Measurements from ENCODE around the gene TRMT10C.
"Not testable (repeated sequence)": the region's sequence is repeated elsewhere in the genome, so short reads cannot be mapped to it uniquely, and the experiment has no call there.

TRMT10C gene

DNA sequence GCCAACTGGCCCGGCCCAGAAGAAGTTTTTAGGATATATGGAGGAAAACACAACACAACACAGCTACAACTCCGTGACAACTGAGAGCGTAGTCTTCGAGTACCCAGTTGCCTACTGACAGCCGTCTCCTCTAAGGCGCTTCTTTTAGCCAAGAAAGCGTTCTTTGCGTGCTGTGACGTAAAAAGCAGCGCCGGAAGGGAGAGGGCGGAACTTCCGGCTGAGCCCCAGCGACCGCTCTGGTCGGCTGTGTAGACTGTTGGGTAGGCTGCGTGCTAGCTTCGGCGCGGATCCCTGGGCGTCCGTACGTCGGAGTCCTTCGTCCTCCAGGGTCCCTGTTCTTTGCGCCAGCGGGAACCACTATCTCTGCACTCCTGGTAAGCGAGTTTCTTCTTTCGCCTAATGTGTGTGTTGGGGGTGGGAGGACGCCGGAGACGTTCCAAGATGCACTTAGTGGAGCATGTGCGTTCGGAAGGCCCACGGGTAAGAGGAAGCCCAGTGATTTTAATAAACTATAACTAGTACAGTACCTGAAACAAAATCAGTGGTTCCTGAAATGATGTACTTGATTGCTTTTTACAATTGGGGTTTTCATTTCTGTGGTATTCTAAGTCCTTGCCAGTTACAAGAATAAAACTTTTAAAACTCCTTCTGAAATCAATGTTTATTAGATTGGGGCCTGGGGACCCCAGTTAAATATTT lies at the start of gene TRMT10C:
TSS of gene TRMT10C (plus strand) at position 239 of the 699 bp plus-strand sequence. CDS start 2,914 bp downstream, outside the sequence.
- peak; percentile 77 to 85 (median 78) for DNase-seq (ENCODE audit: low read depth in 3 of 3, low spot score in 1 of 3)

DNA sequence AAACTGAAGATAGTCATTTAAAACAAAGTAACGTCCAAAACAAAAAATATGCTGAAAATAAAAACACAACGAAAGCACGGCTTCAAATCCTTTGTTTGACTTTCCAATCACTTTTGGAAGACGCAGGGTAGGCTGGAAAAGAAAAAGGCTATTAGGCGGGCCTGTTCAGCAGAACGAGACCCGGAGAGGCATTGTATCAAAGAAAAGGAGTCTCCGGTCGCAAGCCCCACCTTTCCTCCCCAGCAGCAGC lies 49.3 kb upstream of the TRMT10C start:
- no peak for DNase-seq (ENCODE audit: low read depth in 3 of 3, low spot score in 1 of 3)

DNA sequence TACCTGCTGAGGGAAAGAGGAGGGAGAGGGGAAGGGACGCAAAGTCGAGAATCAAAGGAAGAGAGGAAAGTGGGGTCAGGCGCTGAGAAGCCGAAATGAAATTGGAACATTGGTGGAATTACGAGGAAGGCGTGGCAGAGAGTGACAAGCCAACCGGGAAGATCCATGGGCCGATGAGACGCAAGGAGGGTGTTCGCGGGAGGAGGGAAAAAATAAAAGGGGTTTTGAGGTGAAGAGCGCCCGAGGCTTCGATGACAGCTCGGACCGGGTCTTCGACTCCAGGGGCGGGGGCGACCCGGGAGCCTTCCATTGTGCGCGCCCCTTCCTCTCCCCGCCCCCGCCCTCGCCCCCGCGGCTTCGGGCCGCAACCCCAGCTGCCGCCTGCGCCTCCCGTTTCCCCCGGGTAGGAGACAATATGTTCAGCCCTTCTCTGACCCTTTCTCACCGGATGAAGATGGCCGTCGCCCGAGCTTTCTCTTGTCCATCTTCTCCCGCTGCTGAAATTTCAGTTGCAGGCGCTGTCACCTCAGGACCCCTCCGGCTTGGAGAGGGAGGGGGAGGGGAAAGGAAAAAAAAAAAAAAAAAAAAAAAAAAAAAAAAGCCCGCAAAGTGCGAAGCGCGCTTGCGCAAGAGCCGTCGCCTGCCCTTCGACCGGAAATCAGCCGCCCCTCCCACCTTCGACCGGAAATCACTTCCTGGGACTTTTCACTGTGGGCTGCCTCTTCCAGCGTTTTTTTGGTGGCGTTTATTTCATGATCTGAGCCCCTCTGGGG lies 48.8 kb upstream of the TRMT10C start, which contains the start of gene SENP7:
TSS of gene SENP7 (minus strand) at position 567 of the 773 bp plus-strand sequence. CDS start at position 485, 82 bp downstream.
- DNase-seq (ENCODE audit: low read depth in 3 of 3, low spot score in 1 of 3) = peak; percentile 55 to 60 (median 58)

DNA sequence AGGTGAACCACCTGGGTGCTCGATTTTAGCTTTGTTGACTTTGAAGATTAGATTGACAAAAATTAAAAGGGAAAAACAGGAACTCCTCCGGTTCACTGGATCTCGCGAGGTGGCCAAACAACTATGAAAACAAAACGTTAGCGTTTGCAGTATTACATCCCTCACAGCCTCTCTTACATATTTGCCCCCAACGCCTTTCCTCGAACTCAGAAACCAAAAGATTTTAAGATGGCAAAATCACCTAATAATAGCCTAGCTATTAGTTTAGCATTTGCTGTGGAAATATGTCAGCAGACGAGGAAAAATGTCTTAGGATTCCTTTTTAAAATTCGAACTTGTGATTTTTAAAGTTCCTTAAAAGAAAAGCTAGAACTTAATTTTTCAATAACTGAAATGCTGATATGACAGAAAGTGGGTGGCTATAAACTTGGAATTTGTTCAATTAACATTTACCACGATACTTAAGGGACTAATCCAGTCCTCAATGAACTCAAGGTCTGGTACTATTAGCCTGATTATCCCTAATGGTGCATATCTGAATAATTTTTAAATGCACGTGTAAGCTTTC lies 48.2 kb upstream of the TRMT10C start:
- DNase-seq (ENCODE audit: low read depth in 3 of 3, low spot score in 1 of 3) = no peak

DNA sequence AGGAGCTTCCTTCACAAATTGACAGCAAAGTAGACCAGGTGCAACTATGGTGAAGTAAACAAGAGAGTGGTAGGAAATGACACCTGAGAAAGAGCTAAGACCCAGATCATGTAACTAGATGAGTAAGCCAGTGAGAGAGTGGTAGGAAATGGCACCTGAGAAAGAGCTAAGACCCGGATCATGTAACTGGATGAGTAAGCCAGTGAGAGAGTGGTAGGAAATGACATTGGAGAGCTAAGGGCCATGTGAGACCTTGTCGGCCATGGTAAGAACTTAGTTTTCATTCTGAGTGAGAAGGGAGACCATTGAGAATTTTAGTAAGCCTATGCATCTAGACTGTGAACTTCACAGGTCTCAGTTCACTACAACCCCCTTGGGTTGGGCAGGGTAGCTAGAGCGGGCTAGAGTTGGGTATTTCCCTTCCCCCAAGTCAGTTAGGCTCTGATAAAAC lies 43.2 kb upstream of the TRMT10C start:
- no peak for DNase-seq (ENCODE audit: low read depth in 3 of 3, low spot score in 1 of 3)

DNA sequence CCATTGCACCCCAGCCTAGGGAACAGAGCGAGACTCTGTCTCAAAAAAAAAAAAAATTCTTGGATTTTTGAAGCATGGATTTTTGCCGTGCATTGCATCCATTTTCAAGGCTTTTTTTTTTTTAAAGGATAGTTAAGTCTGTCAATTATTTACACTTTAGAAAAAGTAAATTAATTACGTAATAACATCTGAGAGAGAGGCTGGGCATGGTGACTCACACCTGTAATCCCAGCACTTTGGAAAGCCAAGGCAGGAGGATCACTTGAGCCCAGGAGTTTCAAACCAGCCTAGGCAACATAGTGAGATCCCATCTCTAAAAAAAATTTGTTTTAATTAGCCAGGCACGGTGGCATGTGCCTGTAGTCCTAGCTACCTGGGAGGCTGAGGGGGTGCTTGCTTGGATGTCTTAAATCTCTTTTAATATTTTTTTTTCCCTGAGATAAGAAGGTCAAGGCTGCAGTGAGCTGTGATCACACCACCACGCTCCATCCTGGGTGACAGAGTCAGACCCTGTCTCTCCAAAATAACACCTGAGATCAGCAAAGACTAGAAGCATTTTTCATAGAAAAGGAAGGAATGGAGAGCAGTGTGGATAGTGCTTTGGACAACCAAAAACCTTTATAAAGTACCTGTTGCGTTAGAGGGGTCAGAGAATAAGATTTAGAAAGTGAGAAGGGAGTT lies 41.8 kb upstream of the TRMT10C start:
- DNase-seq (ENCODE audit: low read depth in 3 of 3, low spot score in 1 of 3) = no peak

DNA sequence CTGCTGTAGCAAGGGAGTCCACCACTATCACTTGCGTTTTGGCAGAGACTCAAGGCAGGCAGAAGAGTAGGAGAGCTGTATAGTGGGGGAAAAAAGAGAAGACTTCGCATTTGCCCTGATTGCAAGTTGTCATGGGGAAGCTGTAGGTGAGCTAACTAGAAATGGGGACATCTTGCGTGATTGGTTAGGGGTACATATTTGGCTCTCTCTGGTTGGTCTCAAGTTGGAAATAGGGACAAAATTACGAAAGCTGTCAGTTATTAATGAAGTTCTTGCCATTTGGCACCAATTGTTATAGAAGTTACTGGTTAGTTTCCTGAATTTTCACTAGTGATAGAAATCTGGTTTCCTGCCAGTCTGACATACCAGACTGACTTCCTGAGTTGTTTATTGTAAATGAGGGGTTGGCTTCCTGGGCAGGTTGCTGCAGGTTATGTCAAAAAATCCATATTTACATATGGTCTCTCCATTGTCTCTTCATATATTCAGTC lies 40.4 kb upstream of the TRMT10C start:
- DNase-seq (ENCODE audit: low read depth in 3 of 3, low spot score in 1 of 3) = no peak

DNA sequence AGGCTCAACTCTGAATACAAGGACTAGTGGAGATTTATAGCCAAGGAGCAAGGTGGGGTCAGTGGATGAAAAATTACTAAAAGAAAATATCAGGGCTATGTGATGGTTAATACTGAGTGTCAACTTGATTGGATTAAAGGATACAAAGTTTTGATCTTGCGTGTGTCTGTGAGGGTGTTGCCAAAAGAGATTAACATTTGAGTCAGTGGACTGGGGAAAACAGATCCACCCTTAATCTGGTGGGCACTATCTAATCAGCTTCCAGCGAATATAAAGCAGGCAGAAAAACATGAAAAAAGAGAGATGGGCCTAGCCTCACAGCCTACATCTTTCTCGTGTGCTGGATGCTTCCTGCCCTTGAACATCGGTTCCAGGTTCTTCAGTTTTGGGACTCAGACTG lies 34.2 kb upstream of the TRMT10C start:
- DNase-seq (ENCODE audit: low read depth in 3 of 3, low spot score in 1 of 3) = no peak

DNA sequence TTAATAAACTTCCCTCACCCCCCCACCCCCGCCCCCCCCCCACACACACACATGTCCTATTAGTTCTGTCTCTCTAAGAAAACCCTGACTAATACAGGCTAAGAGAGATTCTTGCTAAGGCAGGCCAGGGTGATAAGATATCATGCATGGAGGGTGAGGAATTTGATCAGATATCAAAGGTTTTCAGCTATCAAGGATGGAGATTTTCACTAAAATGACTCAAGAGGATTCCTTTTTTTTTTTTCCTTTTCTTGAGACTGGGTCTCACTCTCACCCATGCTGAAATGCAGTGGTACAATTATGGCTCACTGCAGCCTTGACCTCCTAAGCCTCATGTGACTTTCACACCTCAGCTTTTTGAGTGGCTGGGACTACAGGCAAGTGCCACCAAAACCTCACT lies 33.8 kb upstream of the TRMT10C start:
- no peak for DNase-seq (ENCODE audit: low read depth in 3 of 3, low spot score in 1 of 3)

DNA sequence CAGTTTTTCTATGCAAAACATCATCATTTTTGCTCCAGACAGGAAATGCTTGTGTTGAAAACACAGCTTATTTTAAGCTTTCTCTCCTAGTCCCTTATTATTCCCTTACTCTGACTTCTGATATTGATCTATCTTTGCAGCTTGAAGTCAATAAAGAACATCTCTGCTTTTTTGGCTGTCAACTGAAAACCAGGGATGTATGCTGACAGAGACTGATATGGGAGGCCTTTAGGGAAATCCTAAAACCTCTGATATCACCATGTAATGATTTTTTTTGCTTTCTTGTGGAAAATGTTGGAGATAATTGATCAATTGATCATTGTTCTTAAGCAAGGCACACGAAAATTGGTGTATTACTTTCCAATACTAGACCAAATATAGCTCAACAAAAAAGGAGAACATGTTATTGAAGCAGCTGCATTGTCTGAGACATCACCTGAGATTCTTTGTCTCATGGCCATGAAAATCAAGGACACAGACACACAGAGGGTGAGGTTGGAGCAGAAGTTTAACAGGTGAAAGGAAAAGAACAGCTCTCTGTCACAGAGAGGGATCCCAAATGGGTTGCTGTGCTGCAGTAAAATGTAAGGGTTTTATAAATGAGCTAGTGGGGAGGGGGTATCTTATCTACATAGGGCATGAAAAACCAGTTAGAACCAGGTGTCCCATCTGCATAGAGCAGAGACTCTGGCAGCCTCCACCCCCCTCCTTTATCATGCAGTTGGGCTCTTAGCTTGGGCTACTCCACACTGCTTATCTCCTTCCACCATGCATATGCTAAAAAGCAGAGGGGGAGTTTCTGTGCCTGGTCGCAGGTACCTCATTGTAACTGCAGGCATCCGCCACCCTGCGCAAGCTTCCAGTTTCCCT lies 31.6 kb upstream of the TRMT10C start:
- no peak for DNase-seq (ENCODE audit: low read depth in 3 of 3, low spot score in 1 of 3)

DNA sequence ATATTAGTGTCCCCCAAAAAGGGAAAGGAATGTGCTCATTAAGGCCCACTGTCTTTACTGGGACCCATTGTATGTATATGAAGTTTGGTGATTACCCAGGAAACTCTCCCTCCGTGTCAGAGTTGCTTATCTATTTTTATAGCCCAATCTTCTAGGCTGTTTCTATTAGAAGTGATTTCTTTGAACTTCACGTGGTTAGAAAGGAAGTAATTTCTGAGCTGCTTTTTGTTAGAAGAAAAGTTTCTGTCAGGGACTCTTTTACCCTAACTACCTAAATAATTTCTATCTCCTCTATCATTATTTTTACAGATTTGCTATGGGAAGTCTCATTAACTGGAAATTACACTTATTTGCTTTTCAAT lies 31.0 kb upstream of the TRMT10C start:
- DNase-seq (ENCODE audit: low read depth in 3 of 3, low spot score in 1 of 3) = no peak

DNA sequence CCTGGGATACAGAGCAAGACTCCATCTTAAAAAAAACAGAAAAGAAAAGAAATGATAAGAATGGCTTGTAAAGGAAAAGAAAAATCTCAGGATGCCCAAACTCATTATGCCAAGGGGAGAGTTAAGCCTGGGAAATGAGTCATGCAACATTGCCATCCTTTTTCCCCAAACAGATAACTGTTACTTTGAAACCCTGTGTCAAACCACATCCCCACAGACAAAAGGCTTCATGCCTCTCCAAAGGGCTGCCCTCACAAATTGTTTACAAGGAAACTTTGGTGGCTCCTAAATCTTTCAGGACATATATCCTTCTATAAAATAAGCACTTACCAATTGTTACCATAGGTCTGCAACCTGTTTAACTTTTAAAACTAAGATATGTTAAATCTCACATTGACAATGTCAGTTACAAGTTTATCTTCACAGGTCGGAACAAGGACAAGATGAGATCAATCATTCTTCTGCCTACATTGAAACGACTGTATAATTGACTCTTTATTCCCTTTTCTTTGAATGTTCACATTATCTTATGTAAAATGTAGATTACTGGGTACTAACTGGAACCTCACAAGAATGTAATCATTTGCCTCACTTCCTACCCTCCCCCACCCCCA lies 30.1 kb upstream of the TRMT10C start:
- no peak for DNase-seq (ENCODE audit: low read depth in 3 of 3, low spot score in 1 of 3)

DNA sequence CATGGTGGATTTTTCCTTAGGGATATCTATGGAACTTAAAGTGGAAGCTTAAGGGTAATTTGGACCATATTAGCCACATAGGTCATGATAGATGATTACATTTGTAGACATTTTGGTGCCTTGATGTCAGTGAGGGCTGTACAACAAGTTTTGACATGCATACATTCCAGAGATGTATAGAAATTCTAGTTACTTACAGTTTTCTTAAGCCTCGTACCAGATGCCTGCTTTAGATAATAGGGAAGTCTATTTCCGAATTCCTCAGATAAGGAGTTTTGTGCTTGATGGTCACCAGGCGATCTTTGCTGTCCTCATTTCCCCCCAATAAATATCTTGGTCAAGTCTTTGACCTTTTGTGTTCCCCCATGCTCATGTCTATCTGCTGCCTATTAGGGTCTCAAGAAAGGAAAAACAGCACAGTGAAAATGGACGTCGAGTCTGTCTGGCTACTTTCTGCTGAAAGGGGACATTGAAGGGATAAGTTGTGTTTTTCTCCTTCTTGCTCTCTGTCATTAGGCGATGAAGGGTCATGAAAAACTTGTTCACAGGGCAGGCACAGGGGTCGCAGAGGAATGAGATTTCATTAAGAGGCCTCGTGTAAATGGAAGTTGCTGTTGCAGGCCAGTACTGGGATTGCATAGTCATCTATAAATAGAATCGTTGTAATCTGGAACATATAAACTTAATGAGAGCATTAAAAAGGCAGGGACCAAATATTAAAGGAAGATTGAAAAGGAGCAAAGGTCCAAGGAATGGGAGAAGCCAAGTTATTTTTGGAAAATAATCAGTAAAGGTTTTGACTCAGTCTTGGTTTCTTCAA lies 28.7 kb upstream of the TRMT10C start:
- no peak for DNase-seq (ENCODE audit: low read depth in 3 of 3, low spot score in 1 of 3)

DNA sequence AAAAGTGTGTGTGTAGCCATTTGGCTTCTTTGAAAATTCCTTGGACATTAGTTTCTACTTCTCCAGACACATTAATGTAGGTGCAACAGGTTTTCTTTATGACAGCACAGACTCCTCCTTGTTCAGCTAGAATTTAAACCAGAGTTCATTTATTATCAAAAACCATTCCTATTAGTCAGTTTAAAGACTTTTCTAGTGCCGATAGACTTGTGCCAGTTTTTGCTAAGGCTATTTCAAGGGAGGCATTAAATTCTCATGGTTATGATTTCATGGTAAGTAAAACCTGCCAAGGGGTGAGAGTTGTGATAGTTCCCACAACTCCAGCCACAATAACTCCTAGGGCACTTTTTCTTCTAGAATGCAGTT lies 28.1 kb upstream of the TRMT10C start:
- DNase-seq (ENCODE audit: low read depth in 3 of 3, low spot score in 1 of 3) = no peak

DNA sequence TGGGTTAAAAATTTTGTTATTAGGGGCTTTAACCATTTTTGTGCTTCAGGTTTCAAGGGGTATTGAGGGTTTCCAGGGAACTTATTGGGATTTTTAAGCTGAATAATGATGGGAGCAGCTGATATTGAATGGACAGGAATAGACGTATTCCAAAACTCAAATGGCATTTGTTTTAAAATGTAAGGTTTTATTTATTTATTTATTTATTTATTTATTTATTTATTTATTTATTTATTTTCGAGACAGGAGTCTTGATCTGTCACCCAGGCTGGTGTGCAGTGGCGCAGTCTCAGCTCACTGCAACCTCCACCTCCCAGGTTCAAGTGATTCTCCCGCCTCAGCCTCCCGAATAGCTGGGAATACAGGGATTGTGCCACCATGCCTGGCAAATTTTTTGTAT lies 26.4 kb upstream of the TRMT10C start:
- no peak for DNase-seq (ENCODE audit: low read depth in 3 of 3, low spot score in 1 of 3)

DNA sequence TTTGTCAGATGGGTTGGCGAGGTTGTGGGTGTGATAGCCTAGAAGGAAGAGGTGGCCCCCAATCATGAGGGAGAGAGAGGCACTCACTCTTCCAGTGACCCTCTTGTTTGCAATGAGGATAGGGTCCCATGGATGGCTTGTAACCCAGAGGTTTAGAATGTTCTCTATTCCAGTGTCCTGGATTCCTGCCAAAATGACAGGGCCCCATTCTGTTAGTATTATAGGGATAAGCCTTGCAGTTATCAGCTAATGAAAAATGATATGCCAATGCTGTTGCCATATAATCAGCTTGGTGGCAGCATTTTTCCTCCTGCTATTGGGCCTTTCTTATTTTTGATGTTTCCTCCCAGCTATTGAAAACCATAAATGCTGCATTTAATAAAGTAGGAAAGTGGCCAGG lies 25.4 kb upstream of the TRMT10C start:
- DNase-seq (ENCODE audit: low read depth in 3 of 3, low spot score in 1 of 3) = no peak

DNA sequence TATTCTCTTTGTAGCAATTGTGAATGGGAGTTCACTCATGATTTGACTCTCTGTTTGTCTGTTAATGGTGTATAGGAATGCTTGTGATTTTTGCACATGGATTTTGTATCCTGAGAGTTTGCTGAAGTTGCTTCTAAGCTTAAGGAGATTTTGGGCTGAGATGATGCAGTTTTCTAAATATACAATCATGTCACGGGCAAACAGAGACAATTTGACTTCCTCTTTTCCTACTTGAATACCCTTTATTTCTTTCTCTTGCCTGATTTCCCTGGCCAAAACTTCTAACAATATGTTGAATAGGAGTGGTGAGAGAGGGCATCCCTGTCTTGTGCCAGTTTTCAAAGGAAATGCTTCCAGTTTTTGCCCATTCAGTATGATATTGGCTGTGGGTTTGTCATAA lies 24.7 kb upstream of the TRMT10C start:
- not testable (repeated sequence) for DNase-seq (ENCODE audit: low read depth in 3 of 3, low spot score in 1 of 3)

DNA sequence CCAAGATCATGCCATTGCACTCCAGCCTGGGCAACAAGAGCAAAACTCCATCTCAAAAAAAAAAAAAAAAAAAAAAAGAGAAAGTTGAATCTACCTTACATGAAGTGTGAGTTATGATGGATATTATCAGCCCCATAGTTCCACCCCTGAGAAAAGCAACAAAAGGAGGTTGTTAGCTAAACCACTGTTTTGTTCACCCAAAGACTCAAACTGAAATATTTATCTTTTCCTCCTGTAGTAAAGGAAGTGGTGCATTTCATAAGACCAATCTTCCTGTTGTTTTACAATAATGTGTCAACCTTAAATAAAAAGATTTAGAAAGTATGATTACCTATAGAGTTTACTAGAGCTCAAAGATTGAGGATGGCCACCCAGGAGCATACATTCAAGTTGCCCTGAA lies 18.7 kb upstream of the TRMT10C start:
- DNase-seq (ENCODE audit: low read depth in 3 of 3, low spot score in 1 of 3) = no peak

DNA sequence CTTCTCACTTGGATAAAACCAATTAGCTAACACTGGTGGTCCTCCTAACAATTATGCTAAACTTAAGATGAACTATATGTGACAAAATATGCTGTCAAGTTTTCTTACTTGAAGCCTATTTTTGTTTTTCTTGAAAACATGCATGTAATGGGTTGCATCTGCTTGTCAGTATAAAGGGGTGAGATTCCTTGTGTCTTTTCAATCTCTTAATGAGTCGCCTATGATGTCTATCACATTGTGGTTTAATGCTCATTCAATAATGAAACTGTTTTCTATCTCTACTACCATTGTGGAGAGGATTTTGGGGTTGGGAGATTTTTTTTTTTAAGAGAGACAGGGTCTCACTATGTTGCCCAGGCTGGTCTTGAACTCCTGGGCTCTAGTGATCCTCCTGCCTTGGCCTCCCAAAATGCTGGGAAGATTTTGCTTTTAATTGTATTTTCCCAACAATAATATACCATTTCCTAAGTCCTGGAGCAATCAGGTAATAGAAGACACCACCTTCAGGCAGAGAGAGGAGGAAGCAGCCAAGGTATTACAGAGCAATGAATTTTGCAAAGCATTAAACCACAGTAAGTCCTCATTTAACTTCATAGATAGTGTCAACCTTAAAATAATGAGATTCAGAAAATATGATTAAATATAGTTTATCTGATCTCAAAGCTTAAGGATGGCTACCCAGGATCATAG lies 17.4 kb upstream of the TRMT10C start:
- no peak for DNase-seq (ENCODE audit: low read depth in 3 of 3, low spot score in 1 of 3)

All from stimulated activated CD4-positive, alpha-beta T cell treated with anti-CD3 and anti-CD28 coated beads, TNF-alpha, amount 100 ng/mL, for 1 hour (primary cell).